ENCODE measurements around the gene B4GALNT4. TPM values are rescaled to one million over a fixed set of nuclear protein-coding genes. Genes with fewer than 3 reads are reported as not detected.

B4GALNT4 gene
- total and polyA plus RNA-seq, 2 of the 8 experiments (the other 6 are each of a cell fraction or from before 2014, with no cell fraction given) = 40.9 to 76.3 TPM

DNA sequence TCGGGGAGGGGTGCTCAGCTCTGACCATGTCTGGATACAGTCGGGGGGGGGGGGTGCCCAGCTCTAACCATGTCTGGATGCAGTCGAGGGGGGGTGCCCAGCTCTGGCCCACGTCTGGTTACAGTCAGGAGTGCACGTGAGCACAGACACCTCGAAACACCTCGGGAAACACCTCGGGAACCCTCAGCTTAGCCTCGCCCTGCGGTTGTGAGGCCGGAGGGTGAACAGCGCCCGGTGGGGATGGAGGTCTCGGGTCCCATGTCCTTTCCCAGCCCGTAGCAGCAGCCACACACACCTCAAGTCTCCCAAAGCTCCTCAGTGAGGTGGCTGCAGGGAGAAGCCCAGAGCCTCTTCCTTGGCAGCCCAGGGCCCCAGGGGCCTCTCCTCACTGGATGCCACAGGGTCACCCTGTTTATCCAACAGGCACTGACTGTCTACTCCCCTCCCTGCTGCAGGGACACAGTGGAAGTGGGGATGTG lies 43.4 kb downstream of the B4GALNT4 start (continued):
- TF ChIP-seq GTF2F1 (IDR thresholded peaks at IDR 0.05; ENCODE audit: borderline replicate concordance, low read depth, low read length) (no peak), FOSL1 (IDR thresholded peaks at IDR 0.05; ENCODE audit: insufficient read depth, low read depth, low read length) (no peak), EGR1 (IDR thresholded peaks at IDR 0.05; ENCODE audit: borderline replicate concordance, low read depth, low read length) (no peak), JUN (IDR thresholded peaks at IDR 0.05; ENCODE audit: low read depth, low read length) (no peak)

Data from H1 (cell line).